H9 (cell line): Measurements from ENCODE around the gene SMARCA2. TPM values are rescaled to one million over a fixed set of nuclear protein-coding genes. Genes with fewer than 3 reads are reported as not detected.

Experiments
- DNase-seq: peaks from one replicate; pipeline ENCODE4 v3.0.0-alpha.2; 2017
- H2AFZ ChIP-seq: one replicate; pipeline ENCODE4 v1.6.1; 2013; ENCODE audit warnings: mild to moderate bottlenecking, low read length, control low read depth, moderate library complexity
- H2AK5ac ChIP-seq: 2 replicates; pipeline ENCODE4 v1.6.1; 2013; ENCODE audit warnings: low read length, control low read depth, mixed read lengths; ENCODE audit not compliant: insufficient read length
- H2BK120ac ChIP-seq: one replicate; pipeline ENCODE4 v1.6.1; 2013; ENCODE audit warnings: low read depth, mild to moderate bottlenecking, low read length, control low read depth, inconsistent platforms; ENCODE audit not compliant: poor library complexity, severe bottlenecking
- H2BK12ac ChIP-seq: 2 replicates; pipeline ENCODE4 v1.6.1; 2013; ENCODE audit warnings: low read length, control low read depth, mixed read lengths, low read depth; ENCODE audit not compliant: insufficient read length
- H2BK15ac ChIP-seq: 2 replicates; pipeline ENCODE4 v1.6.1; 2013; ENCODE audit warnings: low read depth, low read length, control low read depth
- H2BK20ac ChIP-seq: one replicate; pipeline ENCODE4 v1.6.1; 2013; ENCODE audit warnings: low read depth, mild to moderate bottlenecking, low read length, control low read depth, inconsistent platforms; ENCODE audit not compliant: poor library complexity, severe bottlenecking
- H2BK5ac ChIP-seq: 2 replicates; pipeline ENCODE4 v1.6.1; 2013; ENCODE audit warnings: low read length, control low read depth, mixed read lengths; ENCODE audit not compliant: insufficient read length
- H3K14ac ChIP-seq: 2 replicates; pipeline ENCODE4 v1.6.1; 2013; ENCODE audit warnings: low read length, control low read depth; ENCODE audit not compliant: insufficient read depth
- H3K18ac ChIP-seq: 2 replicates; pipeline ENCODE4 v1.6.1; 2013; ENCODE audit warnings: low read depth, mild to moderate bottlenecking, mixed read lengths, low read length, control low read depth; ENCODE audit not compliant: insufficient read length
- H3K23ac ChIP-seq: 2 replicates; pipeline ENCODE4 v1.6.1; 2013; ENCODE audit warnings: low read length, control low read depth, mixed read lengths, low read depth; ENCODE audit not compliant: insufficient read length
- H3K23me2 ChIP-seq: 2 replicates; pipeline ENCODE4 v1.6.1; 2013; ENCODE audit warnings: low read depth, mild to moderate bottlenecking, mixed read lengths, low read length, control low read depth; ENCODE audit not compliant: insufficient read length, poor library complexity, severe bottlenecking
- H3K27ac ChIP-seq: 2 replicates; pipeline ENCODE4 v1.5.1; 2013; ENCODE audit warnings: low read length, control low read depth, mixed read lengths, low read depth; ENCODE audit not compliant: insufficient read length
- H3K27me3 ChIP-seq: 2 replicates; pipeline ENCODE4 v1.6.1; 2013; ENCODE audit warnings: low read length, control low read depth, inconsistent platforms; ENCODE audit not compliant: insufficient read depth
- H3K4ac ChIP-seq: 2 replicates; pipeline ENCODE4 v1.6.1; 2013; ENCODE audit warnings: low read depth, mild to moderate bottlenecking, control low read depth, inconsistent platforms, low read length, moderate library complexity
- H3K4me1 ChIP-seq: 2 replicates; pipeline ENCODE4 v1.6.1; 2013; ENCODE audit warnings: low read length, control low read depth, inconsistent platforms; ENCODE audit not compliant: insufficient read depth
- H3K4me2 ChIP-seq: 2 replicates; pipeline ENCODE4 v1.6.1; 2013; ENCODE audit warnings: low read length, control low read depth, mixed read lengths; ENCODE audit not compliant: insufficient read length, insufficient read depth
- H3K56ac ChIP-seq: 2 replicates; pipeline ENCODE4 v1.6.1; 2013; ENCODE audit warnings: low read depth, mild to moderate bottlenecking, mixed read lengths, low read length, control low read depth; ENCODE audit not compliant: insufficient read length
- H3K79me1 ChIP-seq: 2 replicates; pipeline ENCODE4 v1.6.1; 2013; ENCODE audit warnings: low read depth, mild to moderate bottlenecking, moderate library complexity, low read length, control low read depth, inconsistent platforms; ENCODE audit not compliant: insufficient read depth, poor library complexity, severe bottlenecking
- H3K79me2 ChIP-seq: 2 replicates; pipeline ENCODE4 v1.6.1; 2013; ENCODE audit warnings: low read length, control low read depth, inconsistent platforms; ENCODE audit not compliant: insufficient read depth
- H3K9ac ChIP-seq: 2 replicates; pipeline ENCODE4 v1.6.1; 2013; ENCODE audit warnings: low read length, control low read depth, mixed read lengths; ENCODE audit not compliant: insufficient read length; ENCODE audit errors: extremely low read depth
- H3K9me3 ChIP-seq: one replicate; pipeline ENCODE4 v1.6.1; 2013; ENCODE audit warnings: low read depth, low read length, inconsistent platforms; ENCODE audit not compliant: control insufficient read depth
- H3T11ph ChIP-seq: one replicate; pipeline ENCODE4 v1.6.1; 2013; ENCODE audit warnings: mild to moderate bottlenecking, low read length, control low read depth, inconsistent platforms
- H4K20me1 ChIP-seq: one replicate; pipeline ENCODE4 v1.6.1; 2013; ENCODE audit not compliant: control insufficient read depth, insufficient read length, insufficient read depth
- H4K5ac ChIP-seq: 2 replicates; pipeline ENCODE4 v1.6.1; 2013; ENCODE audit warnings: low read depth, mild to moderate bottlenecking, mixed read lengths, low read length, control low read depth; ENCODE audit not compliant: insufficient read length
- H4K8ac ChIP-seq: replicated peaks from 2 replicates; pipeline ENCODE4 v1.6.1; 2013; ENCODE audit warnings: low read length, control low read depth, mixed read lengths, low read depth; ENCODE audit not compliant: insufficient read length
- H4K91ac ChIP-seq: 2 replicates; pipeline ENCODE4 v1.6.1; 2013; ENCODE audit warnings: low read depth, mild to moderate bottlenecking, moderate library complexity, mixed read lengths, low read length, control low read depth; ENCODE audit not compliant: insufficient read length
- H3K27ac Mint-ChIP-seq, 3 experiments: 2 replicates in 2 of 3; 3 replicates in 1 of 3; pipeline ENCODE4 v1.8.0; 2020 to 2021; ENCODE audit warnings: mixed read lengths in 3 of 3, mild to moderate bottlenecking in 1 of 3, moderate library complexity in 1 of 3
- H3K27me3 Mint-ChIP-seq: 2 replicates; pipeline ENCODE4 v1.8.0; 2021; ENCODE audit warnings: low read depth, mild to moderate bottlenecking, moderate library complexity, mixed read lengths
- H3K36me3 Mint-ChIP-seq, 3 experiments: 2 replicates in 2 of 3; 3 replicates in 1 of 3; pipeline ENCODE4 v1.8.0; 2020 to 2021; ENCODE audit warnings: low read depth in 3 of 3, mixed read lengths in 3 of 3; ENCODE audit not compliant: insufficient read depth in 1 of 3
- H3K4me1 Mint-ChIP-seq, 2 experiments: 2 replicates each; pipeline ENCODE4 v1.8.0; 2020; ENCODE audit warnings: mixed read lengths in 2 of 2
- H3K4me3 Mint-ChIP-seq, 2 experiments: 2 replicates in 1 of 2; 3 replicates in 1 of 2; pipeline ENCODE4 v1.8.0; 2020 to 2021; ENCODE audit warnings: mild to moderate bottlenecking in 2 of 2, mixed read lengths in 2 of 2, moderate library complexity in 1 of 2
- H3K9me3 Mint-ChIP-seq, 2 experiments: 2 replicates in 1 of 2; 3 replicates in 1 of 2; pipeline ENCODE4 v1.8.0; 2020; ENCODE audit warnings: mild to moderate bottlenecking in 2 of 2, mixed read lengths in 2 of 2, moderate library complexity in 1 of 2
- CTCF ChIP-seq: fragments of 200-600 bp; sonication (generic); conservative IDR thresholded peaks from 3 replicates; pipeline ENCODE4 v1.8.0; 2021; ENCODE audit warnings: antibody characterized with exemption, mild to moderate bottlenecking
- WGBS: extraction: QIAGEN DNeasy Blood & Tissue Kit; methylation state at CpG from one replicate; pipeline ENCODE4 v1.1.7; 2013; ENCODE audit warnings: missing lambda C conversion rate, low lambda C conversion rate, mixed read lengths; ENCODE audit not compliant: insufficient read length; ENCODE audit errors: extremely low coverage; 5-methylcytosine and 5-hydroxymethylcytosine counted together
- total RNA-seq: library from RNA; stranded (reverse); gene quantifications from 2 replicates; pipeline ENCODE4 v1.2.1, GENCODE V29; 2021

The SMARCA2 gene
- total RNA-seq, 1 experiment from 2014 or later: 15.3 TPM

DNA sequence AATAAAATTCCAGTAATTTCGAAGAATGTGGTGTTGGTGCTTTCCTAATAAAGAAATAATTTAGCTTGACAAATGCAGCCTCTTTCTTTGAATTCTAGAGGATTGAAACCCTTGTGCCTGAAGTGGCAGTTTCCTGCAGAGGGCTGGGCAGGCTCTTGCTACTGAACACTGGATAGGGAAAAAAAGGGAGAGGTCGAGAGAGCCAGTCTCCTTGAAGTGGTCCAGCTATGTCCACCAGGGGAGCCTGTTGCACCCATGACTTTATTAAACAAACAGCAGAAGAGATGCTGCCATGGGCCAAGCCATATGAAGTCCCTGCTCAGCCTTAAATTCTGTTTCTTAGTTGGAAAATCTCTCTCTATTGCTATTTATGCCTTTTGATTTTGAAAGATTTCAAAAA lies 178.4 kb downstream of the SMARCA2 start:
- H3K36me3 Mint-ChIP-seq: peaks cover 0 to 12% (median 3%) of the 10 kb centered on the region in 3 experiments; a peak in 2 of 7 replicates
- Histone ChIP-seq H2BK15ac (no peak overlapping the region), H2BK120ac (no peak overlapping the region), H3T11ph (no peak overlapping the region), H4K5ac (no peak overlapping the region), H2AFZ (no peak overlapping the region), H3K4ac (no peak overlapping the region), H3K23me2 (no peaks in the 10 kb centered on the region), H4K20me1 (no peaks in the 10 kb centered on the region), H3K79me1 (no peaks in the 10 kb centered on the region), H3K56ac (no peak overlapping the region), H3K23ac (no peak overlapping the region), H3K9ac (no peak overlapping the region), H2BK5ac (no peak overlapping the region), H3K9me3 (no peaks in the 10 kb centered on the region), H3K79me2 (no peaks in the 10 kb centered on the region), H4K91ac (no peak overlapping the region), H2BK20ac (no peak overlapping the region), H3K4me1 (no peaks in the 10 kb centered on the region), H3K14ac (no peak overlapping the region), H3K18ac (no peak overlapping the region), H4K8ac (no peak overlapping the region), H3K27me3 (no peaks in the 10 kb centered on the region), H3K4me2 (no peak overlapping the region), H2AK5ac (no peak overlapping the region), H3K27ac (no peak overlapping the region), H2BK12ac (no peak overlapping the region)
- no peak for DNase-seq
- peak; percentile 43; the same call in 2 of the 3 replicates for TF ChIP-seq CTCF
- peaks cover 32 to 35% of the 10 kb centered on the region in 2 experiments for H3K4me1 Mint-ChIP-seq
- H3K4me3 Mint-ChIP-seq: no peak overlapping the region
- H3K27me3 Mint-ChIP-seq: no peaks in the 10 kb centered on the region
- no peak overlapping the region for H3K27ac Mint-ChIP-seq
- peaks cover 2 to 3% of the 10 kb centered on the region in 2 experiments for H3K9me3 Mint-ChIP-seq
- WGBS: no CpG with 5 or more reads among the region's 2 CpGs
